K562 (cell line): ENCODE results near the gene SRBD1. TPM values are rescaled to one million over a fixed set of nuclear protein-coding genes. Genes with fewer than 3 reads are reported as not detected.
A peak's percentile ranks its signal among the peaks of the same experiment; 100 is the strongest.

Experiments
- ATAC-seq: fragments of 200-7000 bp; cut with Tn5 transposase; 3 replicates; pipeline ENCODE4 v1.9.1; 2020; ENCODE audit warnings: moderate library complexity
- BruUV-seq: library from RNA; stranded (reverse); fragments of 400-500 nt; replicated peaks from 2 replicates; lab custom pipeline; 2021; lab: Mats Ljungman, UMichigan
- CTCF ChIA-PET: fragments of 300-600 bp; formaldehyde crosslinking; extraction: SDS; loops from one replicate; lab custom pipeline; 2021; ENCODE audit warnings: low intra/inter-chr PET ratio; lab: Yijun Ruan, JAX
- POLR2A ChIA-PET: fragments of 300-600, 350-650 bp; sonication (Branson Sonifier 250); formaldehyde crosslinking; extraction: SDS; loops from one replicate; lab custom pipeline; 2021; ENCODE audit warnings: antibody characterized with exemption, inconsistent platforms; lab: Yijun Ruan, JAX
- DNase-seq, 4 experiments: peaks; one replicate each; pipeline versions ENCODE4 v3.0.0 to v3.0.0-alpha.2; 2011 to 2018; ENCODE audit warnings: low spot score in 3 of 4, mixed read lengths in 3 of 4; ENCODE audit errors: extremely low read depth in 1 of 4
- FAIRE-seq: peaks from 2 replicates; lab custom pipeline; 2011; peaks lifted over from hg19 to GRCh38; lab: Jason Lieb, UNC
- H2AFZ ChIP-seq: 2 replicates; pipeline ENCODE4 v1.6.0; 2011; ENCODE audit warnings: low read depth, low read length, control low read depth, inconsistent platforms
- H3K27ac ChIP-seq: fragments of 200-600 bp; 3 replicates; pipeline ENCODE4 v1.8.0; 2011; ENCODE audit warnings: low read depth, mild to moderate bottlenecking, control low read depth, inconsistent platforms, low read length, moderate library complexity, mixed read lengths; ENCODE audit errors: extremely low read depth
- H3K27me3 ChIP-seq, 2 experiments: fragments of 300-600 bp in 1 of 2; 2 replicates in 1 of 2; 3 replicates in 1 of 2; pipeline versions ENCODE4 v1.6.0 to v1.8.0; 2011; ENCODE audit warnings: inconsistent platforms in 2 of 2, low read length in 2 of 2, mild to moderate bottlenecking in 1 of 2, mixed read lengths in 1 of 2, moderate library complexity in 1 of 2; ENCODE audit not compliant: control insufficient read depth in 2 of 2, insufficient read depth in 2 of 2
- H3K36me3 ChIP-seq: fragments of 300-600 bp; 3 replicates; pipeline ENCODE4 v1.8.0; 2011; ENCODE audit warnings: mild to moderate bottlenecking, low read length, inconsistent platforms; ENCODE audit not compliant: control insufficient read depth, insufficient read depth
- H3K4me1 ChIP-seq, 2 experiments: fragments of 200-600 bp in 1 of 2; replicated peaks in 1 of 2; 2 replicates in 1 of 2; 3 replicates in 1 of 2; pipeline versions ENCODE4 v1.5.1 to v1.8.0; 2011; ENCODE audit warnings: inconsistent platforms in 2 of 2, low read length in 2 of 2, mild to moderate bottlenecking in 1 of 2, mixed read lengths in 1 of 2, moderate library complexity in 1 of 2; ENCODE audit not compliant: control insufficient read depth in 2 of 2, insufficient read depth in 2 of 2
- H3K4me2 ChIP-seq: 2 replicates; pipeline ENCODE4 v1.6.1; 2011; ENCODE audit warnings: low read length, control low read depth, inconsistent platforms, mixed read lengths; ENCODE audit not compliant: insufficient read depth
- H3K4me3 ChIP-seq: fragments of 200-600 bp; sonication (generic), shearing (Covaris generic); 2 replicates; pipeline ENCODE4 v1.5.1; 2016; ENCODE audit warnings: control low read depth, inconsistent platforms
- H3K79me2 ChIP-seq: fragments of 200-600 bp; 3 replicates; pipeline ENCODE4 v1.8.0; 2011; ENCODE audit warnings: low read length, inconsistent platforms; ENCODE audit not compliant: control insufficient read depth, insufficient read depth
- H3K9ac ChIP-seq, 2 experiments: 2 replicates each; pipeline versions ENCODE4 v1.6.0 to v1.6.1; 2011; ENCODE audit warnings: low read depth in 2 of 2, low read length in 2 of 2, control low read depth in 1 of 2, inconsistent platforms in 1 of 2, mild to moderate bottlenecking in 1 of 2, mixed read lengths in 1 of 2; ENCODE audit not compliant: insufficient read depth in 1 of 2
- H3K9me1 ChIP-seq: one replicate; pipeline ENCODE4 v1.6.0; 2011; ENCODE audit warnings: inconsistent platforms, mild to moderate bottlenecking, low read length, moderate library complexity; ENCODE audit not compliant: control insufficient read depth, insufficient read depth
- H3K9me3 ChIP-seq: replicated peaks from 2 replicates; pipeline ENCODE4 v1.5.1; 2011; ENCODE audit warnings: low read depth, low read length, inconsistent platforms; ENCODE audit not compliant: control insufficient read depth, insufficient read depth
- H4K20me1 ChIP-seq: replicated peaks from 2 replicates; pipeline ENCODE4 v1.6.1; 2011; ENCODE audit warnings: low read length, inconsistent platforms, mixed read lengths; ENCODE audit not compliant: control insufficient read depth, insufficient read depth
- C11orf30 ChIP-seq: fragments of 450-650 bp; IDR thresholded peaks from 2 replicates; pipeline ENCODE4 v1.6.1; 2016; ENCODE audit warnings: low read depth, mild to moderate bottlenecking
- CREM ChIP-seq: IDR thresholded peaks from 2 replicates; pipeline ENCODE4 v1.6.1; 2014; ENCODE audit warnings: antibody characterized with exemption, low read depth
- DPF2 ChIP-seq: fragments of 450-650 bp; IDR thresholded peaks from 2 replicates; pipeline ENCODE4 v1.6.1; 2016
- ETV5 ChIP-seq: sonication (generic); formaldehyde crosslinking; IDR thresholded peaks from 2 replicates; pipeline ENCODE4 v1.4.0; 2020; ENCODE audit warnings: low read depth, mild to moderate bottlenecking, missing genetic modification reagents
- HDAC6 ChIP-seq: IDR thresholded peaks from 2 replicates; pipeline ENCODE4 v1.6.1; 2012; ENCODE audit warnings: low read depth, mild to moderate bottlenecking, control low read depth, inconsistent platforms, low read length, moderate library complexity
- LARP7 ChIP-seq: fragments of 450-650 bp; IDR thresholded peaks from 2 replicates; pipeline ENCODE4 v1.6.1; 2016
- MAFF ChIP-seq: IDR thresholded peaks from 2 replicates; pipeline ENCODE4 v1.6.1; 2012; ENCODE audit warnings: low read length, improper control_type of control experiment
- MAFG ChIP-seq: fragments of 450-650 bp; conservative IDR thresholded peaks from 2 replicates; pipeline ENCODE4 v1.6.1; 2016; ENCODE audit warnings: missing genetic modification characterization, missing compliant biosample characterization
- NCOA1 ChIP-seq: fragments of 450-650 bp; IDR thresholded peaks from 2 replicates; pipeline ENCODE4 v1.6.1; 2016; ENCODE audit warnings: low read depth
- NUFIP1 ChIP-seq: fragments of 450-650 bp; IDR thresholded peaks from 2 replicates; pipeline ENCODE4 v1.6.1; 2018; ENCODE audit not compliant: partially characterized antibody
- RFX5 ChIP-seq: IDR thresholded peaks from 2 replicates; pipeline ENCODE4 v1.6.1; 2011; ENCODE audit warnings: low read depth, mild to moderate bottlenecking, improper control_type of control experiment, low read length
- RFX7 ChIP-seq: fragments of 250-450 bp; sonication (Bioruptor Pico); IDR thresholded peaks from 2 replicates; pipeline ENCODE4 v1.5.1; 2021; ENCODE audit warnings: mild to moderate bottlenecking
- SRSF1 ChIP-seq: fragments of 200-400 bp; formaldehyde crosslinking; IDR thresholded peaks from 2 replicates; pipeline ENCODE4 v1.6.1; 2017; ENCODE audit warnings: mild to moderate bottlenecking, low read depth, low read length, moderate library complexity
- THRB ChIP-seq: fragments of 450-650 bp; formaldehyde crosslinking; conservative IDR thresholded peaks from 2 replicates; pipeline ENCODE4 v1.4.0; 2022; ENCODE audit warnings: mild to moderate bottlenecking, missing genetic modification characterization
- ZBTB11 ChIP-seq, 3 experiments: fragments of 200-800 bp in 1 of 3; fragments of 250-450 bp in 1 of 3; fragments of 450-650 bp in 1 of 3; sonication (Bioruptor Pico) in 1 of 3; sonication (Bioruptor generic) in 1 of 3; formaldehyde crosslinking in 1 of 3; IDR thresholded peaks; 2 replicates each; pipeline versions ENCODE4 v1.6.1 to v1.8.0; 2016 to 2022; ENCODE audit warnings: mild to moderate bottlenecking in 2 of 3, missing genetic modification characterization in 2 of 3, missing compliant biosample characterization in 1 of 3, moderate library complexity in 1 of 3
- ZNF184 ChIP-seq: sonication (generic); formaldehyde crosslinking; IDR thresholded peaks from 2 replicates; pipeline ENCODE4 v1.5.0; 2020; ENCODE audit warnings: missing genetic modification reagents
- ZNF583 ChIP-seq: fragments of 250-450 bp; sonication (Bioruptor Pico); IDR thresholded peaks from 2 replicates; pipeline ENCODE4 v1.4.0; 2020
- WGBS: fragments of 100-300 bp; shearing (Covaris generic); methylation state at CpG from one replicate; pipeline ENCODE4 v1.1.6; 2016; ENCODE audit warnings: low coverage, mixed read lengths; ENCODE audit not compliant: insufficient coverage; ENCODE audit errors: missing lambda C conversion rate; 5-methylcytosine and 5-hydroxymethylcytosine counted together
- in situ Hi-C: fragments of 300-500 bp; cut with MboI; formaldehyde crosslinking; loops from 4 replicates; pipeline ENCODE4 v1.15.0; 2018; ENCODE audit warnings: inconsistent platforms, mixed read lengths
- intact Hi-C: fragments of 100-400 bp; cut with micrococcal nuclease; formaldehyde crosslinking; loops from 2 replicates; pipeline ENCODE4 v1.14.2; 2022
- polyA plus RNA-seq, 8 experiments: library from polyadenylated mRNA; depleted of rRNA in 4 of 8; stranded (reverse) in 5 of 8; unstranded in 3 of 8; fragments of >200 nt; fragmentation: Nextera tagmentation in 2 of 8; fragmentation: Illumina TruSeq in 1 of 8; extraction: Ambion mirVana in 2 of 8; extraction: Trizol in 1 of 8; gene quantifications; 2 replicates each; pipeline versions ENCODE4 v1.2.1 to v1.2.3, GENCODE V29; 2011 to 2014; ENCODE audit warnings: inconsistent platforms in 1 of 8, missing spikeins in 1 of 8
- total RNA-seq, 7 experiments: library from RNA; depleted of rRNA in 6 of 7; stranded (reverse); fragments of >200 nt in 6 of 7; fragmentation: Illumina TruSeq in 2 of 7; extraction: Trizol in 2 of 7; gene quantifications; 2 replicates each; pipeline versions ENCODE4 v1.2.1 to v1.2.3, GENCODE V29; 2011 to 2021; ENCODE audit warnings: low replicate concordance in 1 of 7

Gene SRBD1
- total and polyA plus RNA-seq, 9 of the 15 experiments (the other 6 are each of a cell fraction or from before 2014, with no cell fraction given): 6.9 to 23.2 (median 14.7) TPM

DNA sequence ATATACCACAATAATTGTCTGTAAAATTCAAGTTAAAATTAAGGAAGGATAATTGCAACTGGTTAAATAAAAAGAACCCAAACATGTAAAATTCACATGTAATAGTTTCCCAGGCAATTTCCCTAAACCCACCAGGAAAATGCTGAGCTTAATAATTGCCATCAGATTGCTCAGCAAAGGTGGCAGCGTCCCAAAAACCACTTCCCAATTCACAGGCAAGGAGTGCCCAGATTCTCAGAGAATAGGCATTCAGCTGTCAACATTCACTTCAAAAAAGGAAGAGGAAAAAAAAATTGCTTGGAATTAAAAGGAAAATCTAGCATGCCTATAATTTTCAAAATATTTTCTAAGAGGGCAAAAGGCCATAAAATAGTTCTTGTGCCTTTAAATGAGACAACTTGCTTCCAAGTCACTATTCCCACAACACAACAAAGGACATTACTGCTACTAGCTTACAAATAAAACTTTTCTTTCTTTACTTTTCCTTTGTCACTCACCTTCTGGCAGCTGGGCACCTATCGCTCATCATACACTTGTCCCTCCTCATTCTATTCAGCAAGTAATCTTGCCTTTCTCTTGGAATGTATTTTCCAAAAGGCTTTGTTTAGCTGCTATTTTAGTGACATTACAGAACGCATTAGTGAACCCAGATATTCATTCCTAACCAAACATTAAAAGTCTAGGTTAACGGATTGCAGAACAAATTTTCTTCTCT lies 15.2 kb downstream of the SRBD1 start (continued):
- TF ChIP-seq ZNF184 (no peak), RFX7 (CRISPR knock-in tag) (no peak), DPF2 (no peak), NUFIP1 (no peak)

GRCh38 chr2:45591073-45591472 lies 20.0 kb downstream of the SRBD1 start:
- H3K36me3 ChIP-seq: peaks cover 53% of the 10 kb centered on the region; the same call in 2 of the 3 replicates
- no peak overlapping the region for H2AFZ ChIP-seq
- CTCF ChIA-PET: no interaction called here
- peaks cover 56% of the 10 kb centered on the region for H3K79me2 ChIP-seq
- H3K9ac ChIP-seq: no peak overlapping the region
- peak overlapping the region; percentile 52; the same call in 1 of the 3 replicates for H3K27ac ChIP-seq
- POLR2A ChIA-PET: no interaction called here
- ATAC-seq: peak; percentile 57
- 14% methylated on average over 1 of the region's 1 CpG for WGBS
- no TSS peak for BruUV-seq
- H3K9me3 ChIP-seq: no peaks in the 10 kb centered on the region
- peak; percentile 71 for FAIRE-seq
- DNase-seq: peak in 1 of 4 experiments; percentile 41
- intact Hi-C loops: no loop called here
- in situ Hi-C loops: no loop called here
- H3K9me1 ChIP-seq: no peaks in the 10 kb centered on the region
- peaks cover 3 to 29% of the 10 kb centered on the region in 2 experiments; a peak in 4 of 5 replicates for H3K4me1 ChIP-seq
- no peak overlapping the region for H3K4me3 ChIP-seq
- H3K27me3 ChIP-seq: no peaks in the 10 kb centered on the region
- no peak overlapping the region for H3K4me2 ChIP-seq
- no peaks in the 10 kb centered on the region for H4K20me1 ChIP-seq
- TF ChIP-seq THRB (CRISPR knock-in tag): no peak
- peak; percentile 68 for TF ChIP-seq MAFG
- TF ChIP-seq ZNF583: no peak
- TF ChIP-seq NCOA1: no peak
- 0 out of 2 replicates have a peak, but pooled peaks have one; percentile 7 for TF ChIP-seq CREM
- TF ChIP-seq C11orf30: peak; percentile 90
- TF ChIP-seq HDAC6: no peak
- TF ChIP-seq SRSF1: no peak
- no peak for TF ChIP-seq ZBTB11 (CRISPR knock-in tag; IDR thresholded peaks at IDR 0.05)
- TF ChIP-seq MAFF: peak; percentile 60; the same call in 1 of the 2 replicates
- TF ChIP-seq ETV5 (CRISPR knock-in tag): no peak
- no peak for TF ChIP-seq LARP7
- no peak for TF ChIP-seq RFX5
